OCI-LY1 (cell line): ENCODE results near the gene NTSR1.

ENCODE experiments used
- CTCF ChIP-seq: fragments of 200-600 bp; sonication (generic), shearing (Covaris generic); IDR thresholded peaks from 2 replicates; pipeline ENCODE4 v1.5.1; 2017; ENCODE audit warnings: mild to moderate bottlenecking, antibody characterized with exemption, low read length, moderate library complexity, mixed read lengths
- EZH2 ChIP-seq: fragments of 200-600 bp; sonication (generic), shearing (Covaris generic); IDR thresholded peaks from 2 replicates; pipeline ENCODE4 v1.8.0; 2017; ENCODE audit warnings: borderline replicate concordance, mixed run types, mild to moderate bottlenecking, antibody characterized with exemption, low read length, moderate library complexity, mixed read lengths

GRCh38 chr20:62728028-62728780 is 19.6 kb downstream of the NTSR1 start:
- TF ChIP-seq CTCF (no peak), EZH2 (no peak)
